K562 (cell line): ENCODE measurements around the gene MN1. TPM values are rescaled to one million over a fixed set of nuclear protein-coding genes. Genes with fewer than 3 reads are reported as not detected.

Experiments used
- ARID1B ChIP-seq: fragments of 450-650 bp; IDR thresholded peaks from 2 replicates; pipeline ENCODE4 v1.6.1; 2016; ENCODE audit warnings: antibody characterized with exemption, mild to moderate bottlenecking, inconsistent platforms
- CHD4 ChIP-seq: fragments of 200-600 bp; sonication (generic); IDR thresholded peaks from 3 replicates; pipeline ENCODE4 v1.6.1; 2012; ENCODE audit warnings: low read depth, mild to moderate bottlenecking, mixed read lengths, low read length, inconsistent platforms; ENCODE audit not compliant: insufficient read depth, insufficient replicate concordance, poor library complexity, severe bottlenecking
- NFIX ChIP-seq: fragments of 250-450 bp; sonication (Bioruptor Pico); IDR thresholded peaks from 2 replicates; pipeline ENCODE4 v1.4.0; 2020; ENCODE audit warnings: low read depth, mild to moderate bottlenecking, moderate library complexity
- PHF21A ChIP-seq: fragments of 450-650 bp; IDR thresholded peaks from 2 replicates; pipeline ENCODE4 v1.6.1; 2017; ENCODE audit warnings: low read depth, borderline replicate concordance
- SMAD2 ChIP-seq: fragments of 150-350 bp; IDR thresholded peaks from 2 replicates; pipeline ENCODE4 v1.6.1; 2014; ENCODE audit warnings: low read depth, mild to moderate bottlenecking, low read length
- polyA plus RNA-seq, 8 experiments: library from polyadenylated mRNA; depleted of rRNA in 4 of 8; stranded (reverse) in 5 of 8; unstranded in 3 of 8; fragments of >200 nt; fragmentation: Nextera tagmentation in 2 of 8; fragmentation: Illumina TruSeq in 1 of 8; extraction: Ambion mirVana in 2 of 8; extraction: Trizol in 1 of 8; gene quantifications; 2 replicates each; pipeline versions ENCODE4 v1.2.1 to v1.2.3, GENCODE V29; 2011 to 2014; ENCODE audit warnings: inconsistent platforms in 1 of 8, missing spikeins in 1 of 8
- total RNA-seq, 7 experiments: library from RNA; depleted of rRNA in 6 of 7; stranded (reverse); fragments of >200 nt in 6 of 7; fragmentation: Illumina TruSeq in 2 of 7; extraction: Trizol in 2 of 7; gene quantifications; 2 replicates each; pipeline versions ENCODE4 v1.2.1 to v1.2.3, GENCODE V29; 2011 to 2021; ENCODE audit warnings: low replicate concordance in 1 of 7
- TF ChIP-seq, protein P1 (sequence below), 2 experiments: fragments of 450-650 bp; IDR thresholded peaks; 2 replicates each; pipeline ENCODE4 v1.6.1; 2016; ENCODE audit warnings: mild to moderate bottlenecking in 2 of 2, borderline replicate concordance in 1 of 2, low read depth in 1 of 2, moderate library complexity in 1 of 2
- TF ChIP-seq, protein P2 (sequence below): conservative IDR thresholded peaks from 2 replicates; pipeline ENCODE4 v1.6.1; 2011; ENCODE audit warnings: low read depth, mild to moderate bottlenecking, low read length; ENCODE audit not compliant: control insufficient read depth
- TF ChIP-seq, protein P3 (sequence below): fragments of 250-450 bp; sonication (Bioruptor Pico); IDR thresholded peaks from 2 replicates; pipeline ENCODE4 v1.8.0; 2022; ENCODE audit warnings: moderate library complexity, mild to moderate bottlenecking, inconsistent platforms
- TF ChIP-seq, protein P4 (sequence below): sonication (generic); formaldehyde crosslinking; IDR thresholded peaks from 2 replicates; pipeline ENCODE4 v1.4.0; 2020; ENCODE audit warnings: mild to moderate bottlenecking, missing genetic modification reagents

The MN1 gene
- total and polyA plus RNA-seq, 9 of the 15 experiments (the other 6 are each of a cell fraction or from before 2014, with no cell fraction given): under 0.01 to 0.05 (median 0.03) TPM; not detected in 5

DNA sequence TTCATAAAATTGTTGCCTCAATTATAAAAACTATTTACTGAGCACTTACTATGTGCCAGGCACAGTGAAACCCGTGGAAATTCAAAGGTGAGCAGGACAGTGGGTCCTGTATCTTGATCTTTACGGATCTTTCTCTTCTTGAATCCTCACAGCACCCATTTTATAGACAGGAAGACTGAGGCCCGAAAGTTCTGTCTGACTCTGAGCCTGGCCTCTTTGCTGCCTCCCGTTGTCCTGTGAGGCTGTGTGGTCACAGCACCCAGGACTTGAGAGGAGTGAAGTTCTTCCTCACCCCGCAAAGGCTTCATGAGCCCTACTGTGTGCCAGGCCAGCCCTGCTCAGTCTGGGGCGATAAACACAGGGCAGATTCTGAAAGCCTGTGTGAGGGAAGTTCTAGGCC, 13.4 kb upstream of the MN1 start (continued):
- TF ChIP-seq CHD4: peak; percentile 22
- no peak for TF ChIP-seq ARID1B
- TF ChIP-seq, protein P1, sequence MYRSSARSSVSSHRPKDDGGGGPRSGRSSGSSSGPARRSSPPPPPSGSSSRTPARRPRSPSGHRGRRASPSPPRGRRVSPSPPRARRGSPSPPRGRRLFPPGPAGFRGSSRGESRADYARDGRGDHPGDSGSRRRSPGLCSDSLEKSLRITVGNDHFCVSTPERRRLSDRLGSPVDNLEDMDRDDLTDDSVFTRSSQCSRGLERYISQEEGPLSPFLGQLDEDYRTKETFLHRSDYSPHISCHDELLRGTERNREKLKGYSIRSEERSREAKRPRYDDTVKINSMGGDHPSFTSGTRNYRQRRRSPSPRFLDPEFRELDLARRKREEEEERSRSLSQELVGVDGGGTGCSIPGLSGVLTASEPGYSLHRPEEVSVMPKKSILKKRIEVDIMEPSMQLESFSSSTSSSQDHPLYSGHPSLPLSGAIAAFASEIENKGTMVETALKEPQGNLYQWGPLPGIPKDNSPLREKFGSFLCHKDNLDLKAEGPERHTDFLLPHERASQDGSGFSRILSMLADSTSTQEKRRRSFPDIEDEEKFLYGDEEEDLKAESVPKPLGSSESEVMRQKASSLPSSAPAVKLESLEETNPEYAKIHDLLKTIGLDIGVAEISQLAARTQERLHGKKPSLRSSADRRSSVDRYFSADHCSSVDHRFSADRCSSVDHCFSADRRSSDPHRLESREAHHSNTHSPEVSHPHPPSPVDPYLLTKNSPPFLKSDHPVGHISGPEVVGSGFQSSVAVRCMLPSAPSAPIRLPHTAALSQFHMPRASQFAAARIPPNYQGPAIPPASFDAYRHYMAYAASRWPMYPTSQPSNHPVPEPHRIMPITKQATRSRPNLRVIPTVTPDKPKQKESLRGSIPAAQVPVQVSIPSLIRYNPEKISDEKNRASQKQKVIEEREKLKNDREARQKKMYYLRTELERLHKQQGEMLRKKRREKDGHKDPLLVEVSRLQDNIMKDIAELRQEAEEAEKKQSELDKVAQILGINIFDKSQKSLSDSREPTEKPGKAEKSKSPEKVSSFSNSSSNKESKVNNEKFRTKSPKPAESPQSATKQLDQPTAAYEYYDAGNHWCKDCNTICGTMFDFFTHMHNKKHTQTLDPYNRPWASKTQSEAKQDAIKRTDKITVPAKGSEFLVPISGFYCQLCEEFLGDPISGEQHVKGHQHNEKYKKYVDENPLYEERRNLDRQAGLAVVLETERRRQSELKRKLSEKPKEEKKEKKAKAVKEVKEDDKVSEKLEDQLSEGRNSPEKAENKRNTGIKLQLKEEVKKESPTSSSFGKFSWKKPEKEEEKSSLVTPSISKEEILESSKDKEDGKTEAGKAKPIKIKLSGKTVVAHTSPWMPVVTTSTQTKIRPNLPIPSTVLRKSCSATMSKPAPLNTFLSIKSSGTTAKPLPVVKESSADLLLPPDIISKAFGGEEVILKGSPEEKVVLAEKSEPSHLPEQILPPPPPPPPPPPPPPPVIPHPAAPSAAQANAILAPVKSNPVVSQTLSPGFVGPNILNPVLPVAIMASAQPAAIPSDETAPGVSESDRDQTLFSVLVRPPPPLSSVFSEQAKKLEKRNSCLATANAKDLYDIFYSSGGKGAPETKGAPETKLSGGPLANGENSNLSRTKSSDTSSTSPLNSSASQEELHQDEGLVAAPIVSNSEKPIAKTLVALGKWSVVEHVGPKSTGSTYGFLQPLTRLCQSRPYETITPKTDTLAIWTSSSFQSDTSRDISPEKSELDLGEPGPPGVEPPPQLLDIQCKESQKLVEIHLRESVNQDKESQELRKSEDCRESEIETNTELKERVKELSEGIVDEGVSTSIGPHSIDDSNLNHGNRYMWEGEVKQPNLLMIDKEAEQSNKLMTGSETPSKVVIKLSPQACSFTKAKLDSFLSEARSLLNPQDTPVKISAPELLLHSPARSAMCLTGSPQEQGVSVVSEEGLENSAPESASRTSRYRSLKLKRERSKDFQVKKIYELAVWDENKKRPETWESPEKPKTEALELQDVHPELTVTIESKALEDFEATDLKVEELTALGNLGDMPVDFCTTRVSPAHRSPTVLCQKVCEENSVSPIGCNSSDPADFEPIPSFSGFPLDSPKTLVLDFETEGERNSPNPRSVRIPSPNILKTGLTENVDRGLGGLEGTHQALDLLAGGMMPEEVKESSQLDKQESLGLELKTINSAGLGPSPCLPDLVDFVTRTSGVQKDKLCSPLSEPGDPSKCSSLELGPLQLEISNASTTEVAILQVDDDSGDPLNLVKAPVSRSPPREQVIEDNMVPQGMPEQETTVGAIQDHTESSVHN (IDR thresholded peaks at IDR 0.05; ENCODE audit: borderline replicate concordance in 1 of 2, low read depth in 1 of 2): no peak
- TF ChIP-seq, protein P2, sequence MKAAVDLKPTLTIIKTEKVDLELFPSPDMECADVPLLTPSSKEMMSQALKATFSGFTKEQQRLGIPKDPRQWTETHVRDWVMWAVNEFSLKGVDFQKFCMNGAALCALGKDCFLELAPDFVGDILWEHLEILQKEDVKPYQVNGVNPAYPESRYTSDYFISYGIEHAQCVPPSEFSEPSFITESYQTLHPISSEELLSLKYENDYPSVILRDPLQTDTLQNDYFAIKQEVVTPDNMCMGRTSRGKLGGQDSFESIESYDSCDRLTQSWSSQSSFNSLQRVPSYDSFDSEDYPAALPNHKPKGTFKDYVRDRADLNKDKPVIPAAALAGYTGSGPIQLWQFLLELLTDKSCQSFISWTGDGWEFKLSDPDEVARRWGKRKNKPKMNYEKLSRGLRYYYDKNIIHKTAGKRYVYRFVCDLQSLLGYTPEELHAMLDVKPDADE: no peak
- TF ChIP-seq PHF21A: no peak
- no peak for TF ChIP-seq SMAD2
- TF ChIP-seq NFIX: no peak
- TF ChIP-seq, protein P3, sequence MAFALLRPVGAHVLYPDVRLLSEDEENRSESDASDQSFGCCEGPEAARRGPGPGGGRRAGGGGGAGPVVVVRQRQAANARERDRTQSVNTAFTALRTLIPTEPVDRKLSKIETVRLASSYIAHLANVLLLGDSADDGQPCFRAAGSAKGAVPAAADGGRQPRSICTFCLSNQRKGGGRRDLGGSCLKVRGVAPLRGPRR (CRISPR knock-in tag): no peak
- TF ChIP-seq, protein P4, sequence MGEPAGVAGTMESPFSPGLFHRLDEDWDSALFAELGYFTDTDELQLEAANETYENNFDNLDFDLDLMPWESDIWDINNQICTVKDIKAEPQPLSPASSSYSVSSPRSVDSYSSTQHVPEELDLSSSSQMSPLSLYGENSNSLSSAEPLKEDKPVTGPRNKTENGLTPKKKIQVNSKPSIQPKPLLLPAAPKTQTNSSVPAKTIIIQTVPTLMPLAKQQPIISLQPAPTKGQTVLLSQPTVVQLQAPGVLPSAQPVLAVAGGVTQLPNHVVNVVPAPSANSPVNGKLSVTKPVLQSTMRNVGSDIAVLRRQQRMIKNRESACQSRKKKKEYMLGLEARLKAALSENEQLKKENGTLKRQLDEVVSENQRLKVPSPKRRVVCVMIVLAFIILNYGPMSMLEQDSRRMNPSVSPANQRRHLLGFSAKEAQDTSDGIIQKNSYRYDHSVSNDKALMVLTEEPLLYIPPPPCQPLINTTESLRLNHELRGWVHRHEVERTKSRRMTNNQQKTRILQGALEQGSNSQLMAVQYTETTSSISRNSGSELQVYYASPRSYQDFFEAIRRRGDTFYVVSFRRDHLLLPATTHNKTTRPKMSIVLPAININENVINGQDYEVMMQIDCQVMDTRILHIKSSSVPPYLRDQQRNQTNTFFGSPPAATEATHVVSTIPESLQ (CRISPR knock-in tag): no peak
